Keratinocyte (primary cell): Measurements from ENCODE around the gene TXN. TPM values are rescaled to one million over a fixed set of nuclear protein-coding genes. Genes with fewer than 3 reads are reported as not detected.

ENCODE experiments used
- DNase-seq: peaks from one replicate; pipeline ENCODE4 v3.0.0-alpha.2; 2011; ENCODE audit warnings: low read depth, missing footprints, low spot score
- FAIRE-seq: peaks from 2 replicates; lab custom pipeline; 2011; peaks lifted over from hg19 to GRCh38; lab: Jason Lieb, UNC
- H2AFZ ChIP-seq: 2 replicates; pipeline ENCODE4 v1.6.0; 2012; ENCODE audit warnings: low read length, control low read depth, inconsistent platforms; ENCODE audit not compliant: control insufficient read depth
- H3K27ac ChIP-seq: 2 replicates; pipeline ENCODE4 v1.5.1; 2011; ENCODE audit warnings: low read length; ENCODE audit not compliant: control insufficient read depth, insufficient read depth
- H3K27me3 ChIP-seq: 3 replicates; pipeline ENCODE4 v1.6.0; 2011; ENCODE audit warnings: low read length; ENCODE audit not compliant: control insufficient read depth, insufficient read depth; ENCODE audit errors: extremely low read depth
- H3K36me3 ChIP-seq, 2 experiments: 2 replicates in 1 of 2; 3 replicates in 1 of 2; pipeline ENCODE4 v1.5.1; 2011; ENCODE audit warnings: low read length in 2 of 2, mild to moderate bottlenecking in 1 of 2; ENCODE audit not compliant: control insufficient read depth in 2 of 2, insufficient read depth in 2 of 2; ENCODE audit errors: extremely low read depth in 1 of 2
- H3K4me1 ChIP-seq: 3 replicates; pipeline ENCODE4 v1.5.1; 2011; ENCODE audit warnings: low read length; ENCODE audit not compliant: control insufficient read depth, insufficient read depth; ENCODE audit errors: extremely low read depth
- H3K4me2 ChIP-seq: 3 replicates; pipeline ENCODE4 v1.6.0; 2011; ENCODE audit warnings: low read depth, low read length; ENCODE audit not compliant: control insufficient read depth, insufficient read depth; ENCODE audit errors: extremely low read depth
- H3K4me3 ChIP-seq, 3 experiments: fragments of 200-600 bp in 1 of 3; sonication (generic) in 1 of 3; 2 replicates in 2 of 3; 3 replicates in 1 of 3; pipeline ENCODE4 v1.5.1; 2011 to 2016; ENCODE audit warnings: low read length in 3 of 3, mild to moderate bottlenecking in 3 of 3, control low read depth in 2 of 3, inconsistent platforms in 1 of 3, low read depth in 1 of 3, mixed read lengths in 1 of 3, mixed run types in 1 of 3, moderate library complexity in 1 of 3; ENCODE audit not compliant: control insufficient read depth in 2 of 3, insufficient read depth in 2 of 3; ENCODE audit errors: extremely low read depth in 1 of 3
- H3K79me2 ChIP-seq: 2 replicates; pipeline ENCODE4 v1.6.0; 2012; ENCODE audit warnings: low read length; ENCODE audit not compliant: control insufficient read depth, insufficient read depth
- H3K9ac ChIP-seq: 3 replicates; pipeline ENCODE4 v1.6.0; 2011; ENCODE audit warnings: low read length; ENCODE audit not compliant: control insufficient read depth, insufficient read depth; ENCODE audit errors: extremely low read depth
- H3K9me1 ChIP-seq: 3 replicates; pipeline ENCODE4 v1.6.0; 2011; ENCODE audit warnings: low read length; ENCODE audit not compliant: control insufficient read depth, insufficient read depth; ENCODE audit errors: extremely low read depth
- H3K9me3 ChIP-seq: 2 replicates; pipeline ENCODE4 v1.5.1; 2012; ENCODE audit warnings: low read depth, low read length; ENCODE audit not compliant: control insufficient read depth
- H4K20me1 ChIP-seq: 3 replicates; pipeline ENCODE4 v1.6.0; 2011; ENCODE audit warnings: low read length; ENCODE audit not compliant: control insufficient read depth, insufficient read depth; ENCODE audit errors: extremely low read depth
- EZH2 ChIP-seq: IDR thresholded peaks from one replicate; pipeline ENCODE4 v1.6.1; 2012; ENCODE audit warnings: inconsistent platforms, mild to moderate bottlenecking, low read length, moderate library complexity
- dilution Hi-C: fragments of 300-500 bp; cut with MboI; formaldehyde crosslinking; loops from one replicate; pipeline ENCODE4 v1.7.0; 2020; ENCODE audit warnings: low sequenced_read_pairs; ENCODE audit not compliant: extremely low pct_ligation_motif_present
- polyA plus RNA-seq, 5 experiments: library from polyadenylated mRNA; depleted of rRNA in 3 of 5; stranded (reverse) in 3 of 5; stranded (forward) in 1 of 5; unstranded in 1 of 5; fragments of >200 nt; gene quantifications; 1 replicate in 1 of 5; 2 replicates in 3 of 5; 3 replicates in 1 of 5; pipeline versions ENCODE4 v1.2.1 to v1.2.3, GENCODE V29; 2011 to 2012; ENCODE audit warnings: missing spikeins in 2 of 5, low read depth in 1 of 5, low replicate concordance in 1 of 5
- TF ChIP-seq, protein P1 (sequence below), 3 experiments: IDR thresholded peaks in 1 of 3; conservative IDR thresholded peaks in 1 of 3; optimal IDR thresholded peaks in 1 of 3; 2 replicates in 2 of 3; 3 replicates in 1 of 3; pipeline versions ENCODE3 to v1.5.1; 2011; ENCODE audit warnings: low read length in 3 of 3, mild to moderate bottlenecking in 3 of 3, moderate library complexity in 2 of 3, control low read depth in 1 of 3, inconsistent platforms in 1 of 3; ENCODE audit not compliant: insufficient read depth in 2 of 3; ENCODE audit errors: extremely low read depth in 1 of 3

The TXN gene
- polyA plus RNA-seq, 1 donor (not counting 4 experiments of a cell fraction or from before 2014, with no cell fraction given), result 1,127 TPM

DNA sequence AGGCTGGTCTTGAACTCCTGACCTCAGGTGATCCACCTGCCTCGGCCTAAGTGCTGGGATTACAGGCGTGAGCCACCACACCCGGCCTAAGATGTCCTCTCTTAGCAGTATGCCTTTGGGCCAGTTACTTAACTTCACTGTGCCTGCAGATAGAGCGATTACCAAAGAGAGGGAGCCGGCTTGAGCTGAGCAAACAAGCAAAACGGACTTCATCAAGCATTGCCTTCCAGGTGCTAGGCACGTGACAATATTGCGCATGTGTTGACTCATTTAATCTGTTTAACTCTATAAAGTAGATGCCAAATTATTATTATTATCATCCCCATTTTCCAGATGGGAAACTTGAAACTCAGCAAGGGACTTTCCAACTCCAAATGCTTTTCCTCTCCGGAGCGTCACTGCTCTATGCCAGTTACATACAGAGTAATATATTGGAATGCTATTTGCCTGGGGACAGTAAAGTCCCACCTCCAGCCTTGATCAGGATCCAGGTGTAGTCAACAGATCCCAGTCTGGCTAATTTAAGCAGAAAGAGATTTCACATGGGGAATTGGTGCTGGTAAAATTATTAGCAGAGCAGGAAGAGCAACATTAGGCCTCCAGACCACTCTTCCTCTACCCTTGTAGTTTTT is 42.8 kb downstream of the TXN start:
- Histone ChIP-seq H3K9me3 (no peaks in the 10 kb centered on the region), H3K27me3 (peaks cover under 1% of the 10 kb centered on the region), H3K4me2 (peak overlapping the region; percentile 23), H3K4me3 (no peak overlapping the region), H3K9ac (no peak overlapping the region), H3K36me3 (no peaks in the 10 kb centered on the region), H3K4me1 (peaks cover 9% of the 10 kb centered on the region), H3K27ac (peak overlapping the region; percentile 65), H4K20me1 (no peaks in the 10 kb centered on the region), H2AFZ (no peak overlapping the region), H3K9me1 (no peaks in the 10 kb centered on the region), H3K79me2 (no peaks in the 10 kb centered on the region)
- DNase-seq (peak; percentile 19), FAIRE-seq (no peak)
- no peak for TF ChIP-seq EZH2
- TF ChIP-seq, protein P1, sequence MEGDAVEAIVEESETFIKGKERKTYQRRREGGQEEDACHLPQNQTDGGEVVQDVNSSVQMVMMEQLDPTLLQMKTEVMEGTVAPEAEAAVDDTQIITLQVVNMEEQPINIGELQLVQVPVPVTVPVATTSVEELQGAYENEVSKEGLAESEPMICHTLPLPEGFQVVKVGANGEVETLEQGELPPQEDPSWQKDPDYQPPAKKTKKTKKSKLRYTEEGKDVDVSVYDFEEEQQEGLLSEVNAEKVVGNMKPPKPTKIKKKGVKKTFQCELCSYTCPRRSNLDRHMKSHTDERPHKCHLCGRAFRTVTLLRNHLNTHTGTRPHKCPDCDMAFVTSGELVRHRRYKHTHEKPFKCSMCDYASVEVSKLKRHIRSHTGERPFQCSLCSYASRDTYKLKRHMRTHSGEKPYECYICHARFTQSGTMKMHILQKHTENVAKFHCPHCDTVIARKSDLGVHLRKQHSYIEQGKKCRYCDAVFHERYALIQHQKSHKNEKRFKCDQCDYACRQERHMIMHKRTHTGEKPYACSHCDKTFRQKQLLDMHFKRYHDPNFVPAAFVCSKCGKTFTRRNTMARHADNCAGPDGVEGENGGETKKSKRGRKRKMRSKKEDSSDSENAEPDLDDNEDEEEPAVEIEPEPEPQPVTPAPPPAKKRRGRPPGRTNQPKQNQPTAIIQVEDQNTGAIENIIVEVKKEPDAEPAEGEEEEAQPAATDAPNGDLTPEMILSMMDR (optimal IDR thresholded peaks at IDR 0.05 in 1 of 3, IDR thresholded peaks at IDR 0.05 in 1 of 3, conservative IDR thresholded peaks at IDR 0.05 in 1 of 3; ENCODE audit: extremely low read depth in 1 of 3, insufficient read depth in 2 of 3, low read length in 3 of 3), result no peak
- dilution Hi-C loops, result no loop called here

DNA sequence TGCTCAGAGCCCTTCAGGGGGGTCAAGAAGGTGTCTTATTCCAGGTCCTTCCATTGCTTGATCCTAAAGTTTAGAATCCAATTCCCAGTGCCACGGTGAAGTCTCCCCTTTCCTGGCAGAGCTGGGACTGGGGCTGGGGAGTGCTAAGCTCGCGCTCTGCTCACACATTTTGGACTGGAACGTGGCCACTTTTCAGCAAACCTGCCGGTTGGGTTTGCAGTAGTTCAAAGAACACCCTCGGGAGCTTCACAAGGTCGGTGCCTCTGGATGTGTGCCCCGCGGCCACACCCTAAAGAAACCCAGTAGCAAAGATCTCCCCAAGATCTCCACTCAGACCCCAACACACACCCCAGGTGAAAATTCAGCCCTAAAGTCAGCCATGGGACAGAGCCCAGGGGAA is 48.3 kb downstream of the TXN start, which contains the start of gene C9orf152:
Gene C9orf152 (minus strand): TSS at position 129 of the 400 bp plus-strand sequence. CDS start 580 bp downstream, outside the sequence.
- no peaks in the 10 kb centered on the region for H3K4me1 ChIP-seq
- no peaks in the 10 kb centered on the region for H3K9me3 ChIP-seq
- FAIRE-seq (no peak), DNase-seq (no peak)
- no peaks in the 10 kb centered on the region for H3K36me3 ChIP-seq
- no peaks in the 10 kb centered on the region for H3K79me2 ChIP-seq
- H3K27ac ChIP-seq, result no peak within 1 kb of the TSS
- no peak within 1 kb of the TSS for H2AFZ ChIP-seq
- H3K27me3 ChIP-seq, result peaks cover 30% of the 10 kb centered on the region
- no peak within 1 kb of the TSS for H3K4me2 ChIP-seq
- dilution Hi-C loops, result no loop called here
- no peak within 1 kb of the TSS for H3K4me3 ChIP-seq
- H3K9me1 ChIP-seq, result no peaks in the 10 kb centered on the region
- TF ChIP-seq EZH2, result peak; percentile 42
- TF ChIP-seq, protein P1 (optimal IDR thresholded peaks at IDR 0.05 in 1 of 3, IDR thresholded peaks at IDR 0.05 in 1 of 3, conservative IDR thresholded peaks at IDR 0.05 in 1 of 3; ENCODE audit: extremely low read depth in 1 of 3, insufficient read depth in 2 of 3, low read length in 3 of 3), result no peak
- H4K20me1 ChIP-seq, result no peaks in the 10 kb centered on the region
- H3K9ac ChIP-seq, result no peak within 1 kb of the TSS
